MM.1S (cell line): ENCODE measurements around the gene AKAP6.

Source experiments
- EZH2 ChIP-seq: fragments of 300-600 bp; sonication (generic); optimal IDR thresholded peaks from 2 replicates; pipeline ENCODE3; 2017; ENCODE audit warnings: low read depth, mild to moderate bottlenecking, antibody characterized with exemption, low read length, mixed read lengths
- EZH2phosphoT487 ChIP-seq: fragments of 300-600 bp; sonication (generic); IDR thresholded peaks from 2 replicates; pipeline ENCODE4 v1.6.1; 2018; ENCODE audit warnings: antibody characterized with exemption, low read length
- TF ChIP-seq, protein P1 (sequence below): fragments of 300-600 bp; sonication (generic); IDR thresholded peaks from 2 replicates; pipeline ENCODE4 v1.5.1; 2016; ENCODE audit warnings: antibody characterized with exemption, low read length, mixed read lengths

DNA sequence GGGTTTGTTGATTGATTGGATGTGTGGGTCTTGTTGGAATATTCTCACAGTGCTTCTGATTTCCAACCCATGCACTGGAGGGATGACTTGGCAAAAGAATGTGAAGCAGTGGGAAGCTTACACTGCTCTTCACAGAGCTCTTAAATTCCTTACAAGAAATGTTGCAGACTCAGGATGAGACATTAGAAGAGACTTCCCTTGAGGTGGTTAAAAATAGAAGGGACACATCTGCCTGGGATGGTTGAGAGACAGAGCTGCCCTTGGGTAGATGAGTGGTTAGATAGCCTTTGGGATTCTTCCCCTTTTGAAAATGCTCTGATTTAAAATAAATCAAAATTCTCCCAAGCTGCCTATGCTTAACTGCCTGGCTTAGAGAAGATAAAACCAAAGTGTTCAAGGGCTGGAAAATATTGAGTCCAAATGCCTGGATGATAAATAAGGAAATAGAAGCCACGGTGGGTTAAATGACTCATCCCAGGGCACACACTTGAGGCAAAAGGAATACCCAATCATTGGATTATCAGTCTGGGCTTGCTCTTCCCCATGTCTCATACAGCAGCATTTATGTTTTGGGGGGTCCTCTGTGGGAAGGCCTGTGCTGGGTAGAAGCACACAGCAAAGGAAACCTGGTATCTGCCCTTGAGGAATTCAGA, 264.3 kb downstream of the AKAP6 start:
- TF ChIP-seq, protein P1, sequence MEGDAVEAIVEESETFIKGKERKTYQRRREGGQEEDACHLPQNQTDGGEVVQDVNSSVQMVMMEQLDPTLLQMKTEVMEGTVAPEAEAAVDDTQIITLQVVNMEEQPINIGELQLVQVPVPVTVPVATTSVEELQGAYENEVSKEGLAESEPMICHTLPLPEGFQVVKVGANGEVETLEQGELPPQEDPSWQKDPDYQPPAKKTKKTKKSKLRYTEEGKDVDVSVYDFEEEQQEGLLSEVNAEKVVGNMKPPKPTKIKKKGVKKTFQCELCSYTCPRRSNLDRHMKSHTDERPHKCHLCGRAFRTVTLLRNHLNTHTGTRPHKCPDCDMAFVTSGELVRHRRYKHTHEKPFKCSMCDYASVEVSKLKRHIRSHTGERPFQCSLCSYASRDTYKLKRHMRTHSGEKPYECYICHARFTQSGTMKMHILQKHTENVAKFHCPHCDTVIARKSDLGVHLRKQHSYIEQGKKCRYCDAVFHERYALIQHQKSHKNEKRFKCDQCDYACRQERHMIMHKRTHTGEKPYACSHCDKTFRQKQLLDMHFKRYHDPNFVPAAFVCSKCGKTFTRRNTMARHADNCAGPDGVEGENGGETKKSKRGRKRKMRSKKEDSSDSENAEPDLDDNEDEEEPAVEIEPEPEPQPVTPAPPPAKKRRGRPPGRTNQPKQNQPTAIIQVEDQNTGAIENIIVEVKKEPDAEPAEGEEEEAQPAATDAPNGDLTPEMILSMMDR: no peak
- TF ChIP-seq EZH2 (no peak), EZH2phosphoT487 (no peak)
